Inferior parietal cortex (tissue), 1 donor: Measurements from ENCODE around the gene ATP12A.

Experiments
- DNase-seq: peaks from one replicate; pipeline ENCODE4 v3.0.0-alpha.2; 2016; ENCODE audit errors: extremely low spot score

Gene ATP12A

DNA sequence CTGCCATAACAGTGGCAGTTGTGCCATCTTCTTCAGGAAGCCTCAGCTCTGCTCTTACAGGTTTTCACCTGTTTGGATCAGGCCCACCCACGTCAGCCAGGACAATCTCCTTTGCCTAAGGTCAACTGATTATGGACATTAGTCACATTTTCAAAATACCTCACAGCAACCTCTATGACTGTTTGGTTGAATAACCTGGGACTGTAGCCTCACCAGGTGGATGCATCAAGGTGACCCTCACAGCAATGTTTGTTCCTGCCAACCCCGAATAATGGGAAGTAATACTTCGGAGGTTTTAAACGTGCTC is 17.2 kb upstream of the ATP12A start:
- DNase-seq = no peak

DNA sequence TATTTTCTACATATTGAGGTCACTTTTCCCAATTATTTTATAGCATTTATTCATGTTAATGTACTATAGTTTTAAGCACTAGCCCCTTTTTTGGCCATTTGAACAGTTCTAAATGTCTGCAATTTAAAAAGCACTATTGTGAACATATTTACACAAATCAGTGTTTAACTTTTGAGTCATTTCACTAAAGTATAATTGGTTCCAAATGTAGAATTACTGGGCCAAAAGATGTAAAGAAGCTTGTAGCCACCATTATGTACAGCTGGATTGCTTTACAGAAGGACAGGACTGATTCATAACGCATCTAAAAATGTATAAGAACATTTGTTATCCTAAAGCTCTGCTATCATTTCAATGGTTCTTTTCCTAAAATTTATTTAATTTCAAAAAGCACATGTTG is 16.6 kb upstream of the ATP12A start:
- no peak for DNase-seq

DNA sequence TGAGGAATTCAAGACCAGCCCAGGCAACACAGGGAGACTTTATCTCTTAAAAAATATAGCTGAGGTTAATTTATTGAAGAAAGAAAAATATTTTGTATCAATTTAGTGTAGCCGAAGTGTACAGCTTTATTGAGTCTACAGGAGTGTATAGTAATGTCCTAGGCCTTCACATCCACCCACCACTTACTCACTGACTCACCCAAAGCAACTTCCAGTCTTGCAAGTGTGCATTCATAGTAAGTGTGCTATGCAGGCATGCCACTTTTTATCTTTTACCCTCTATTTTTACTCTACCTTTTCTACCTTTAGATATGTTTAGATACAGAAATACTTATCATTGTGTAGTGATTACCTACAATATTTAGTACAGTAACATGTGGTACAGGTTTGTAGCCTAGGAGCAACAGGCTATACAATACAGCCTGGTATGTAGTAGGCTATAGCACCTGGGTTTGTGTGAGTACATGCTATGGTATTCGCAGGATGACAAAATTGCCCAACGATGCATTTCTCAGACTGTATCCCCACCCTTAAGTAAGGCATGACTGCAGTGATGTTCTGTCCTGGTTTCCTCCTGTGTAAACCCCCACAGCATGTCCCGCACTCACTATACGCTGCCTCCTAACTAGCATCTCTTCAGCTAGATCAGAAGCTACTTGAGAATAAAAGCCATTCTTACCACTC is 15.3 kb upstream of the ATP12A start:
- no peak for DNase-seq

DNA sequence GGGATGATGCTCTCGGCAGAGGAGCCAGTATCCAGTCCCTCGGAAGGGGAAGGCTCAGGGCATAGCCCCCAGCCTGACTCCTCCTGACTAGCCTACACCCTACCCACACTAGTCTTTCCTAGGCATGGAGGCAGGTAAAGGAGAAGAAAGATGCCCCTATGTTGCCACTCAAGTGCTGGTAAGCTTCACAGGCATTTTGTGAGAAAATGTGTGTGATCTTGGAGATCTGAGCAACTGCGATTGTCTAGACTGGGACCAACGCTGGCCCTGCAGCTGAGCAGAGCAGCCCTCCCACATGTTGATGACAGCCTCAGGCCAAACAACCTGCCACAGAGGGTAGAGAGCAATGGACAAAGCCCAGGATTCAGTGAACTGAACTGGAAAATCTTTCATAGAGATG is 11.7 kb upstream of the ATP12A start:
- DNase-seq = no peak

DNA sequence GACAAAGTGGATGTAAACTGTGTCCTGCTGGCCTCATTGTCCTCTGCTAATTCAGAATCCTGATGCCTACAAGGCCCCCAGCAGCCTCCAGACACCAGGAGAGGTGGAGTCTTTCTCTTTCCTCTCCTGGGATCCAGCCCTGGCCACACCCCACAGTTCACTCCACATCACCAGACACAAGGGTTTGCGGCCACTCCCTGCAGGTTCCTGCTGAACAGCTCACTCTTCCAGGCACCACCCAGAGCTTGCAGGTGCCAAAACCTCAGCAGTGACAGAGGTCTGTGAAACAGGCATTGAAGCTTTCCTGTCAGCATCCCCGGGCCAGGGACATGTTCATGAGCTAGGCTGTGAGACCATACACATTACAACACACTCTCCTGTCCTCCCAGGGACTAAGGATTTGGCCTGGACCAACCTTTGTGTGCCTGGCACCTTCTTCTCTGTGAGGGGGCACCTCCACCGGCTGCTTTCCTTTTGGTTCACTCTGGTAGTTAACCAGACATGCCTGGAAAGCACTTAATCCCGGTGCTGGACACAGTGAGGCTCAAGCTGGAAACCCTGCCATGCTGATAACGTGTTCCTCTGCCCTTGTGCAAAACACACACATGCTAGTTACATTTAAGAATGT is 11.1 kb upstream of the ATP12A start:
- DNase-seq = no peak

DNA sequence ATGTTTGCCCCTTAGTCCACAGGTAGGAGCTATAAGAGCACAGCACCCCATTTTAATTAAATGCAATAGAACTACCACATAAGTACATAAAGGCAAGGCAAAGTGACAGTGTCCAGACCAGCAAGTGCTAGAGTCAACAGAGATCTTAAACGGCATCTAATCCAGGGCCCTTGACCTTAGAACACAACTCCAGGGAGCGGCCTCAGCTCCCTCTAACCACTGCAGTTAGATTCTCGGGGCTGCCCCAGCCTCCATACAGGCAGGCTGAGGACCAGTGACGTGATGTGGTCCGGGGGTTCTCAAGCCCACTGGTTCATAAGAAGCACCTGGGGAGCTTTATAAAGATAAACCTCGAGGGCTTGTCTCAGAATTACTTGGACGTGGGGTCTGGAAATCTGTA is 10.0 kb upstream of the ATP12A start:
- no peak for DNase-seq

DNA sequence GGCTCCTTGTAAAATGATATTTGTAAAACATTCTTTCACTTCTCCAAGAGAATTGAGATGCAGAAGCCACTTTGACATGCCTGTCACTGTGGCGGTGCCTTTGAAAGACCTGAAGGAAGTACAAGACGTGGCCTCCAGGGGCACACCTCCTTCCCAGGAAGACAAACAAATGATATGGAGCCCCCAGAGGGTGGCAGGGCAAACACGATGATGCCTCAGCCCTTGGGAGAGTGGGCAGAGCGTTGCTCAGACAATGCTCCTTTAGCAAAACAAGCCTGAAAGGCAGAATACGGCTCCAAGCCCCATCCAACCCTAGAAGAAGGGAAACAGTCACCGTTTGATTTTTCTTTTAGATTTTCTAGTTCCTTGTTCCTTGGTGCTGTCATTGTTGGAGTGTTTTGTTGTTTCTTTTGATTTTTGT is 9.2 kb upstream of the ATP12A start:
- no peak for DNase-seq

DNA sequence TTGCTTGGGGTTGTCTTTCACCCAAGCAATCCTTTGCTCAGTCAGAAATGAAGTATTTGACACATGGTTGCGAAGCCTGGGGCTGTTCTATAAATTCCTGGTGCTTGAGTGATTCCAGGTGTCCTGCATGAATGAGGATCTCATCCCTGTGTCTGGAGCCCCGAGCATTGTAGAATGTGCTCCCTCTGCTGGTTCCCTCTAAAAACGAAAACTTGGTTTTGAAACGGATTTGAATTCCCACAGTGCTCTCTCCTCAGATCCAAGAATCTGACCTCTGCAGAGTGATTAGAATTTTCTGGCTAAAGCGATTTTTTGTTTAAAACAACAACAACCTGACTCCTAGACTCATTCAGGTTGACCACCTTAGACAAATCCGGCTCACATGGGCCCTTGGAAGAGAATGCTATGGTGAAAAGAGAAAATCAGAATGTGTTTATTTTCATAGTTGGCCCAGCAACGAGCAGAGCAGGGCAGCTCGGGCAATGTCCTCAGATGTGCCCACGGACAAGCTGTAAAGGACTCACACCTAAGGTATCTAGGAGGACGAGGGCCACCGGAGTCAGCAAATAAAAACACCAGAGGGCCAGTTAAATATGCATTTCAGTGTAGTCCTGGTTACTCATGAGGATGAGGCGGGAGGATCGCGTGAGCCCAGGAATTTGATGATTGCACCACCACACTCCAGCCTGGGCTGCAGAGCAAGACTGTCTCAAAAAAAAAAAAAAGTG is 8.7 kb upstream of the ATP12A start:
- DNase-seq = peak; percentile 73

DNA sequence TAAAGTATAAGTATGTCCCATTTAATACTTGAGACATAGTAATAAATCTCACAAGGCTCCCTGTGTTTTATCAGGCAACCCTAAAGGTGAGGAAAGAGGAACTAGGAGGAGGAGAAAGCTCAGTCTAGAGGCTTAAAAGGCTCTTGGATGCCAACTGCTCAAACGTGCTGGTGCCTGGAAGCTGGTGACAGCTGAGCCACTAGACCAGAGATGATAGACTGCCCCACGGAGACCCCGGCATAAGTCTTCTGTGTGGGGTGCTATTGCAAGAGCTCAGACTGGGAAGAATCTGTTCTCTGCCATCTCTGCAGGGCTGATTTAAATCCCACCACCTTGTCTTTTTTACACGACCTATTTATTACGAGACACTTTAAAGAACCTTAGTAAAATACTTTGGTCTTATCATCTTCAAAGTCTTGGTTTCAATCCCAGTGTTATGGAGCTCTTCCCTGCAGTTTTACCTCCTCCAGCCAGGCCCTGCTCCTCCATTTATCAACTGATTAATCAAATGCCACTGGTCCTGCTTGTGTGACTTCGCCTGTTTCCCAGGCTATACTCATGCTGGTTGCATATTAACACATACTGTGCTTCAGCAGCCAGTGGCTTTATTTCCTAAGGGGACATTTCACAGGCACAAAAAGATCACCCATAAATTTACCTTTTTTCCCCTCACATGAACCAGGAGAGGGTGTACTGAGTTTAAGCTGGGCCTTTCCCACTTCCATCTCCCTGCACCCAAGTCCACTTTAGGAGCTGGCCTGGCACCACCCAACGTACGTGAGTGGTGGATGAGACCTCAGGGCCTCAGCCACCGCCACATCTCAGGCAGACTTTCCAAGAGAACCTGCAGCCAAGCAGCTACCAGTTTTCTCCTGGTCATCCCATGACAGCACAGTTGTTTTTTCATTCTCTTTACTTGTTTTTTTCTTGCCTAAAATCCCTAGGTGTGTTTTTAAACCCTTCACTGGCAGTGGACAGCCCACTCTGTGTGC is 7.8 kb upstream of the ATP12A start:
- no peak for DNase-seq

DNA sequence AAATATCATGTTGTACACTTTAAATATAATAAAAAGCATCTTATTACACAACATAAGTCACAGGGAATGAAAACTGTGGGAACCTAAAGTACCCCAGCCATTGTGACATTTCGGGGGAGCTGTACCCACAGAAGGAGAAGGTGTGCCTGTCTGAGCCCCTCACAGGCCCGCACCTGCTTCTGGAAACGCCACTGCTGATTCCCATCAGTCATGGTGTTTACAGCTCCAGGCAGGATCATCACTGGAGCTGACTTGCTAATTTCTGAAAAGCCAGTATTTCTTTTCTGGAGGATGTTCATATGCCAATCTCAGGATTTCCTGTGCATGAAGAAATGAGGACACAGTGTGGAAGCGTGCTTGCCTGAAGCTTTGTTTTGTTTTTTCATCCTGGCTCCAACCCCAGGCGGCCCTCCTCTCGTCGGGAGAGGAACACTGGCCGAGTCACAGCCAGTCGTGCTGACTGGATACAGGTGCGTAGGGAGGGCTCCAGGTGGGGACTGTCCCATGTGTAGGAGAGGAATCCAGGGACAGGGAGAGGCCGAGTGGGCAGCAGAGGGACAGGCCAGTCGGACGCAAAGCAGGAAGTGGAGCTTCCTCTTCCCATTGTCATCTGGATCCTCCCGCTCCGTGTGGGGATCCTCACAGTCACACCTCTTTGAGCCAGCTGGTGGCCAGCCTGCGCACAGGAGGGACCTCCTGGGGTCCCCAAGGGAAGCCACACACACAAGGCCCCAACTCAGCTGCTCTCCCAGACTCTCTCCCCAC is 4.2 kb upstream of the ATP12A start:
- DNase-seq = no peak

DNA sequence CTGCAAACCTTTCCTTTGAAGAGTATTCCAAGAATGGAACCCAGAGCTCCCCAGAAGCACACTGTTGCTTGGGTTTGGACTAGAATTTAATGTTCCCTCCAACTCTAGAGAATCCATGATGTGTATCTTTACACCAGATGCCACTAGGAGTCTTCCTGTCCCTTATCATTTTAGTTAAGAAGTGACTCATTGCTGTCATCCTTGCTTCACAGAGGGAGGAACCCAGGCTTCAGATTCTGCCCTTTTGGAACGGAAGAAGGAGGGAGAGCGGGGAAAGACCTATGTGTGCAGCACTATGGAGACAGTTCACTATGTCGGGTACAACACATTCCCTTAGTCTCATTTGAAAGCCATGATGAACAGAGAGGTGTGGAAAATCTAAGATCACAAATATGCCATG is 2.1 kb upstream of the ATP12A start:
- no peak for DNase-seq

DNA sequence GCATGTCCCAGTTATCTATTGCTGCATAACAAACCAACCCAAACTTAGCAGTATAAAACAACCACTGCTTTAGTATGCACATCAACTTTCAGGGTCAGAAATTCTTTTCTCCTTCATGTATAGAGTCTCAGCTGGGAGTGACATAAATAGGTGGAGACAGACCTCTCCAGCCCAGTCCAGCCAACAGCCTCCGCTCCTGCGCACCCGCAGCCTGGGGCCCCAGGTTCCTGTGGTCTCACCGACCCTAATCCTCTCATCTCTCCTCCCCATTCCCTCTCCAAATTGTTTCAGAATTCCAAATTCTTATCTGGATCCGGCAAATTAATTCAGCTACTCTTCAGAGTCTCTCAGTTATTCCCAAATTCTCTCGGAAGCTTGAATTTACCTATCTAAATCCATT is 522 bp upstream of the ATP12A start:
- no peak for DNase-seq

DNA sequence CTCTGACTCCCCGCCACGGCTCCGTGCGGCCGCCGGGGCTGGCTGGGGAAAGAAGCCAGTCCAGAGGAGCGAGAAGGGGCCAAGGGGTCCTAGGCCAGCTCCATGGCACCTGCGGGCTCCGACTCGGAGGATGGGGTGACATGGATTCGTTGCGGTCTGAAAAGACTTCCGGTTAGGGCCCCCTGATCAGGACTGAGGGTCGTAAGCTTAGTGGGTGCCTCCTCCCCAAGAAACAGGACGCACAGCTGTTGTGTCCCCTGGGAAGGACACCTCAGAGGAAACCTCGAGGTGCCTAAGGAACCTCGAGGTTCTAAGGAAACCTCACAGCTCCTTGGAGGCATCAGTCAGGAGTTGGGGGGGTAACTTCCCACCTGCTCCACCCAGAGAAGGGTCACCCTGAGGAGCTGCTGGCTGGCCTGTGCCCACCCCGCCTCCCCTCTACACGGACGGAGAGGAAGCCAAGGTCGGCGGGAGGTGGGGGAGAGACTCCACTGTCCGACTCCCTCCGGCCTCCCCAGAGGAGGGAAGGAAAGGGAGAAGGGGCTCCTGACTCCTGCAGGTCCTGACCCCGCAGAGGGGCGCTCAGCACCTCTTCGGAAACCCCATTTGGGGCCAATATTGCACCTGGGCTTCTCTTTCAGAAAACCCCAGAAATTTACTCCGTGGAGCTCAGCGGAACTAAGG is 855 bp downstream of the ATP12A start:
- no peak for DNase-seq

DNA sequence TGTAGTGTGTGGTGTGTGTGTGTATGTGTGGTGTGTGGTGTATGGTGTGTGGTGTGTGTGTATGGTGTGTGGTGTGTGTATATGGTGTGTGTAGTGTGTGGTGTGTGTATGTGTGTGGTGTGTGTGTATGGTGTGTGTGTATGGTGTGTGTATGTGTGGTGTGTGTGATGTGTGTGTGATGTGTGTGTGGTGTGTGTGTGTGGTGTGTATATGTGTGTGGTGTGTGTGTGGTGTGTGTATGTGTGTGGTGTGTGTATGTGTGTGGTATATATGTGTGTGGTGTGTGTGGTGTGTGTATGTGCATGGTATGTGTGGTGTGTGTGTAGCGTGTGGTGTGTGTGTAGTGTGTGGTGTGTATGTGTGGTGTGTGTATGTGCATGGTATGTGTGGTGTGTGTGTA is 1.7 kb downstream of the ATP12A start:
- no peak for DNase-seq

DNA sequence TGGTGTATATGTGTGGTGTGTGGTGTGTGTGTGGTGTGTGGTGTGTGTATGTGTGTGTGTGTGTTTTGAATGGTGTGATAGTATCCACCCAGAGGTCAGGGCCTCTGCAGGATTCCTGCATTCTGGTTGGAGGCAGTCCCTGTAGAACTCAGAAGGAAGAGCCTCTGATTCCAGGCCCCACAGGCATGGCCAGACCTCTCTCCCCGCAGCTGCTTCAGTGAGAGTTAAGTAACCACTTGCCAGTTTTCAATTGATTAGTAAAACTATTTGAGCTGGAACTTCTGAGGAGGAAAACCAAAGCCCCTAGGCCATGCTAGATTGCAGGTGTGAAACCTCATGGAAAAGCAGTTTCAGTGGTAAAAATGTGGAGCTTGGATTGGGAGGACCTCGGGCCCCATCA is 2.1 kb downstream of the ATP12A start:
- no peak for DNase-seq

DNA sequence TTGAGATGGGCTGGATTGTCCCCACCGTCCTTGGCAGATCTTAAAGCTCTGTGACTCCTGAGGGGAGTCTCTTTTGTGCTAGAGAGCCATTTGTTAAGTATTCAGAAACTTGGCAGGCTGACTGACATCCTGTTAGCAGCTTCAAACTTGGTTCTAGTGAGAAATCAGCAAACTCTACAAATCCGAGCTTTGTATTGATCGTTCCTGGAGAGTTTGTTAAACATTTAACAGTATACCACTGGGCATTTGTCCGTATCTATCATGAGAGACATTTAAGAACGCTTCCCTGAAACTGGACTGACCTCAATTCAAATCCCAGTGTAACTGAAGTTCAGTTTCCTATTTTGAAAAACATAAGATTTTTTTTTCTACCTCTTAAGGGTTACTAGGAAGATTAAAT is 3.1 kb downstream of the ATP12A start:
- DNase-seq = no peak

DNA sequence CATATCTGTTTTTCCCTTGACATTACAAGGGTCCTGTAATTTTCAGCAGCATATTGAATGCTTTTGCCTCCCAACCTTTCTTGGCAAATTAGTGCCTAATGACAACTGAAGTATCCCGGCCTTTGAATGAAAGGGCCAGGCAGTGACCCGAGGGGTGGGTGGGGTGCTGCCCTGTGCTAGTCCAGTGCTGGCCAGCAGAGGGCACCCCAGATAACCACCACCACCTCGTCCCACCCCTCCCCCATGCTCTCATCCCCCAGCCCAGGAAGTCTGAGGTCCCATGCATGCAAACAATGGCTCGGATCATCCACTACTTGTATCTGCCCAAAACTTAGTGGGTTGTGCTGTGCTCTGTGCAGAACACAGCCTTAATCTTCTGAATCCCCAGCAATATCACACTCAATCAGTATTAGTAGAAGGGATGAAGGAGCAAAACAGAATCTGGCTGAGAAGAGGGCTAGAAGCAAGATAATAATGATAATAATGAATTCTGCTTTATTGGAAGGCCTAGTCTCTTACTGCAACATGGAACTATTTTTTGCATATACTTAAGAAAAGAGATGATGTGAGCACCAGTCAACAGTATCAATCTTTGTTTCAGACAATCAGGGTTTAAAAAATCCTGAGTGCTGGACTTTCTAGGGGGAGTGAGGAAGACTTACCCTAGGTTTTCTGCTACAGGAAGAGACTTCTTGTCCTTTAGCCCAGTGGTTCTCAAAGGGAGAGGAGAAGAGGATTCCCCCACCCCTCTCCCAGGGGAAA is 3.8 kb downstream of the ATP12A start:
- peak; percentile 13 for DNase-seq

DNA sequence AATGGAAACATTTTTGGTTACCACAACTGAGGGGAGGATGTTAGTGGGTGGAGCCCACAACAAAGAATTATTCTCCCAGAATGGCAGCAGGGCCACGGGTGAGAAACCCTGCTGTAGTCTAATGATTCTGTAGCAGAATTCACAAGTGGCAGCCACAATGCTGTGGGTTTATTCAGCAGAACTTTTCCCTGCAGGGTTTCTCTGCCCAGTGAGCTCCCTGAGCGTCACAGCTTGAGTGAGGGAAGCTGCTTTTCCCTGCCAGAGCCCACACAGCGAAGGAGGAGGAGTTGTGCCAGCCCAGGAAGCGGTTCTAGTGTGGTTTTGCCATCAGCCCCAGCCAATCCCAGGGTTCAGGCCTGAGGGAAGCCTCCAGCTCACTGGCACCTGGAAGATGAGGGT is 4.4 kb downstream of the ATP12A start:
- peak; percentile 41 for DNase-seq

DNA sequence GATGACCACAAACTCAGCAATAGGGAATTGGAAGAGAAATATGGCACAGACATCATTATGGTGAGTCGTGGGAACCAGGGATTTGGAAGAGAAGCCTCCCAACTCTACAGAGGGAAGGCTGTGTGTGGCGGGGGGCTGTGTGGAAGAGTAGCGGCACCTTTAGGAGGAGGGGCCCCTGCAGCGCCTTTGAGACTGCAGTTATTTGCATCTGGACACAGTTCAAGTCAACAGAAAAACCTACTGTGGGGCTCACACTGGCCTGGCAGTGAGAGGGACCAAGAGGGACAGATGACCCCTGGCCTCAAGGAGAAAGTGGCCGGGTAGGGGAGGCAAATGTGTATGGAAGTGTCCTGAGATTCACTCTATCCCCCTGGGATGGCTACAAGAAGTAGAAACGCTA is 5.1 kb downstream of the ATP12A start:
- DNase-seq = no peak

DNA sequence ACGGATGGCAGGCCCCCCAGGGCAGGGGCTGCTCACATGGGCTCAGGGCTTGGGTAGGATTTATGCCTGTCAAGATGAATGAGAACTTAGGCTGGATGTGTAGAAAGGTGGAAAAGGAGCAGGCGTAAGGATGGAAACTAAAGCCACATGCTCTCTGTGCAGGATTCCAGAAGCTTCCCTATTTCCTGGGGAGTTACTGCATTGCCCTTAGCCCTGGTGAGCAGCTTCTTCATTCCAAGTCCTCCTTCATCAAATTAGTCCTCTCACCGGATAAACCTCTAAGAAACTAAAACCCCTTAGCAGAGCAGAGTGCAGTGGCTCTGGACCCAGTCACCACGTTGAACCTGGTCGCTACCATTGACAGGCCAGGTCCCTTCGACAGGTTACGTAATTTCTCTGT is 7.4 kb downstream of the ATP12A start:
- DNase-seq = no peak
